LNCAP (cell line): ENCODE measurements around the gene ZP1.

Experiments used
- CTCF ChIP-seq: fragments of 450-650 bp; IDR thresholded peaks from 2 replicates; pipeline ENCODE4 v1.5.1; 2017; ENCODE audit warnings: mild to moderate bottlenecking

ZP1 gene

DNA sequence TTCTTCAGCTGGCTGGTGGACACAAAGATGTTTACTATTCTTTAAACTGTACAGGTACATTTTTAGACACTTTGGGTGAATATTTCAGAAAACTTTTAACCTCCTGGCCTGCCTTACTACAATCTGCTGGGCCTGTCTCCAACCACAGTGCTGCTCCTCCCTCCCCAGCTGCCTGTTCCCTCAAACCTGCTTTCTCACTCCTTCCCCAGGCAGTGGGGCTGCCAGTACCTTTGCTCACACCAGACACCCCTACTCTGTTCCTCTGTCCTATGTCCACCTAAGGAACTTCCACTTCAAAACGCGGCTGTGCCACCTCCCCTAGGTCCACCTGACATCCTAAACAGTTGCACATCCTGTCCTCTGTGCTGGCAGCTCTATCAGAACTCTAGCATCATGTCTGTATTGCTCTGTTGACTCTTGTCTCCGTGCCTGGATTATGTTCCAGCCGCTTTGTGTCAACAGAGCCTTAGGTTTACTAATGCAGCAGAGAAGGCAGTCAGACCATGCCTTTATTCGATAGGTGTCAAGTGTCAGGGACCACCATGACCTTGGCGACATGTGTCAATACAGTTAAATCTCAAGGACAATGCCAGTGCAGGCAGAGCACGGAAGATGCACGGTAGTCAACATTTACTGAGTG is 13.4 kb downstream of the ZP1 start:
- no peak for TF ChIP-seq CTCF

- TF ChIP-seq CTCF = peak; percentile 58
These were observed 20.2 kb downstream of the ZP1 start for GRCh38 chr11:60887556-60887955.

GRCh38 chr11:60889869-60890311 is 22.5 kb downstream of the ZP1 start:
- no peak for TF ChIP-seq CTCF

DNA sequence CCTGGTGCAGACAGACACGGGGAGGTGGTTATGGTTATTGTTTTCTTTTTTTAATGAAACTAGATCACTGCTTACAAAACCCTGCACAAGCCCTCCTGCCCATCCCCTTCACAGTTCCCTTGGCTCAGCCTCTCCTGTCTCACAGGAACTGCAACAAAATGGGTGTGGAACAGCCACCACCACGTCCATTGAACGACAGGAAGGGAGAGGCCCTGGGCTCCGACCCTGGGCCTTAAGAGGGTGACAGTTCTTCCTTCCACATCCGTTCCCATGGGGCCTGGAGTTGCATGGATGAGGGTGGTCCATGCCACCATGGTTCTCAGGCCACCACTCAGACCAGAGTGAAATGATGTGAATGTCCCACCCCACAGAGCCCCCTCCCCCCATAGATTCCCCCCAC is 23.4 kb downstream of the ZP1 start:
- TF ChIP-seq CTCF = no peak

DNA sequence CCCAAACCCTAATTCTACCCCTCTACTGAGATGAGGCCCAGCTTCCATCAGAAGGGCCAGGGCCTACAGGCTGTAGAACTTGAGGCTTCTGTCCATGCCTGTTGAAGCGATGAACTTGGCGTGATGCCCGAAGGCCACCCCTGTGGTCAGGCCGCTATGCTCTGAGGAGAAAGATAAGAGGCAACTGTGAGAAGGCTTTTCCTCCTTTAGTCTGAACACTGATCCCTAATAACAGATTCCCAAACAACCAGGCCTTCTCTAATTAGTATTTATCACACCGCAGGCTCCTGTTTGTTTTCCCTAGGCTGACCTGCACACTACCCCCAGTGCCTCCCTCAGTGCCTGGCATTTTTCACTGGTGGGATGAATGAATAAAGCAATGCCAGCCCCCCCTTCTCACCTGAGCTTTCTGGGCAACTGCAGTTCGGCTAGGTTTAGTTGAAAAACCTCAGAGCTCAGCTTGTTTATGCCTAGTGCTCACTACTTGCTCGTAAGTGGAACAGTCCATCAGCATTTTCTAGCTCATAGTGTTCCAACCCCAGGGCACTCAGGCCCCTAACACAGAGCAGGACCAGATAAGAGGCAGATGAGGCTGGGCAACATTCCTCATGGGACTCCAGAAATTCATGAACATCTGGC is 23.9 kb downstream of the ZP1 start:
- TF ChIP-seq CTCF = no peak

DNA sequence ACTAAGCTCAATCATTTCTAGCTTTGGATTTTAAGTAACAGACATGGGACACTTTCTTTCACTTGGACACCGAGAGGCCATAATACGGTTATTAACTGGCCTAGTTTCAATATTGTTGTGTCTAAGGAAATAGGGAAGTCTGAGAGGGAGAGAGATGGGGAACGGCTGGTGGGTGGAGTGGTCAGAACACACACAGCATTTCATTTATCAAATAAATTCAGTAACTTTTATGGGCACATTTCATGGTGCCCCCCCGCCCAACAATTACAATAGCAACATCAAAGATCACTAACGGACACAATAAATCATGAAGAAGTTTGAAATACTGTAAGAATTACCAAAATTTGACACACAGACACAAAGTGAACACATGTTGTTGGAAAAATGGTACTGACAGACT is 28.3 kb downstream of the ZP1 start:
- TF ChIP-seq CTCF = no peak

DNA sequence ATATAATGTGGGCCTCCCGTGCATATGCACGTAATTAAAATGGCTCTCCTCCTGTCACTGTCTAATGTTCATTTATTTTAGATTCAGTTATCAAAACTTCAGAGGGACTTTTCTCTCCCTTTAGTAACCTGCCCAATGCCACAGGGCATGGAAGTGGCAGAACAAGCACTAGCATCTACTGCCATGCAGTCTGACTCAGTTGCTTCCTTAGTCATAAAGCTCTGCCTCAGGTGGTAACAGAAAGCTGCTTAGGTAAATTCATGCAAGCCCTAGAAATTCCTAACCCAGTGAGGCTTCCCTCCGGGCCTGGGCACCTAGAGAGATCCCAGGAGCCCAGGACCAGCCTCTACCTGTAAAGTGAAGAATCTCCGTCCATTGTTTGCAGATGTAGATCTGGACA is 30.2 kb downstream of the ZP1 start:
- TF ChIP-seq CTCF = no peak
